HG03558 (cell line): ENCODE data around the gene RAP1A.
"Not testable (repeated sequence)": the region's sequence is repeated elsewhere in the genome, so short reads cannot be mapped to it uniquely, and the experiment has no call there.

Source experiments
- ATAC-seq: cut with Tn5 transposase; IDR thresholded peaks from one replicate; pipeline ENCODE4 v1.9.1; 2021; ENCODE audit warnings: moderate number of reproducible peaks; ENCODE audit not compliant: unreplicated experiment; ENCODE audit errors: extremely low read depth

Gene RAP1A

GRCh38 chr1:111658622-111659021 is 39.0 kb downstream of the RAP1A start:
- no peak for ATAC-seq

- ATAC-seq = no peak
Measured at GRCh38 chr1:111660204-111661150, 40.9 kb downstream of the RAP1A start.

DNA sequence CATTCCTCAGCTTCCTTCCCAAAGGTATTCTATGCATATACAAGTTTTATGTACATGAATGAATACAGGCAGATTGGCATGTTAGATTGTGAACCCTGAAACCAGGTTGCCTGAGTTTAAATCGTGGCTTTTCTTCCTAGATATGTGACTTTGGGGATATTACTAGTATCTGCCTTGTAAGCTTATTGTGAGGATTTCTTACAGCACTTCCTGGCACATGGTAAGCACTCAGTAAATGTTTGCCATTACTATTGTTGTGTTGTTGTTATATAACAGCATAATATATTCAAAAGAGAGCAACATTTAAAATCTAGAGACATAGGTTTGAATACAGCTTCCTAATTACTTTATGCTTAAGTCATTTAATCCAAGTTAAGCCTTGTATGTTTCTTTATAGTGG is 45.1 kb downstream of the RAP1A start:
- ATAC-seq = no peak

DNA sequence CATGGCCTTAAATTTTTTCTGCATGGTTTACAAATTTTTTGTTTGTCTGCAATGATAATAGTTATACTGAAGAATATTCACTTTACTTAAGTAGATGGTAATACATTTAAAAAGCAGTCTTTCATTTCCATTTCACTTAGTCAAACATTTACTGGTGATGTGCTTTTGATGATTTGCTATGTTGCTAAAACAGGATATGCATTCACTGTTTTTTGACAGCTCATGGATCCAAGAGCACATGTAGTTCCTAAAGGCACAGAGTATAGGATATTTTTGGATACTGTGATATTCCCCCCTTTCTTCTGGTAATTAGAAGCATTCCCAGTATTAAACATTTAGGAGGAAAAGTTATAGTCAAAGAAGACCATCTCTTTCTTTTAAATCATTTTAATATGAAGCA is 45.9 kb downstream of the RAP1A start:
- no peak for ATAC-seq

GRCh38 chr1:111666828-111667227 is 47.2 kb downstream of the RAP1A start:
- no peak for ATAC-seq

GRCh38 chr1:111669268-111669667 is 49.7 kb downstream of the RAP1A start:
- no peak for ATAC-seq

DNA sequence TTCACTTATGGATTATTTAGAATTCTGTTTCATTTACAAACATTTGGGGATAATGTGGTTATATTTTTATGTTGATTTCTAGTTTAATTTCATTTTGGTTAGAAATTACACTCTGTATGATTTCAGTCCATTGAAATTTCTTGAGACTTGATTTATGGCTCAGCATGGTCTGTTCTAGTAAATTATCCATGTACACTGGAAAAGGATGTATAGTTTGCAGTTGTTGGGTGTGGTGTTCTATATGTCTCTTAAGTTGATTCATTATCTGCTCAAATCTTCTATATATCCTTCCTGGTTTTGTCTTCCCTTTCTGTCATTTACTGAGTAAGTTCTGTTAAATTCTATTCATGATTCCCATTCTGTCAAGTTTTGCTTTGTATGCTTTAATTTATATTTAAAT is 52.3 kb downstream of the RAP1A start:
- no peak for ATAC-seq

DNA sequence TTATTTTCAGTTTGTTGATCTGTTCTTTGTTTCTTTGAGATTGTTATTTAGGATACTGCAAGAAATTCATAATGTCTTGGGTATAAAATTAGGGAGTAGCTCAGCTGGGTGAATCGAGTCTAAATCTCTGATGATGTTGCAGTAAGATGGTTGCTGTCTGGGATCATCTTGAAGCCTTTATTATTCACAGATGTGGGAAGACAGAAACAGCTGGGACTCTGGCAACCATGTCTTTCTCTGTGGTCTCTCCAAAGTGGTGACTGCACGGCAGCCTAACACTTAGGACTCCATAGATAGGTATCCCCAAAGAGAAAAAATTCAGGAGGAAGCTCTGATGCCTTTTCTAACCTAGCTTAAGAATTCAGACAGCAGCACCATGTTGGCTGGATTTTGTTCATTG is 52.7 kb downstream of the RAP1A start:
- ATAC-seq = no peak

- ATAC-seq = no peak
Measured at GRCh38 chr1:111677604-111678003, 58.0 kb downstream of the RAP1A start.

DNA sequence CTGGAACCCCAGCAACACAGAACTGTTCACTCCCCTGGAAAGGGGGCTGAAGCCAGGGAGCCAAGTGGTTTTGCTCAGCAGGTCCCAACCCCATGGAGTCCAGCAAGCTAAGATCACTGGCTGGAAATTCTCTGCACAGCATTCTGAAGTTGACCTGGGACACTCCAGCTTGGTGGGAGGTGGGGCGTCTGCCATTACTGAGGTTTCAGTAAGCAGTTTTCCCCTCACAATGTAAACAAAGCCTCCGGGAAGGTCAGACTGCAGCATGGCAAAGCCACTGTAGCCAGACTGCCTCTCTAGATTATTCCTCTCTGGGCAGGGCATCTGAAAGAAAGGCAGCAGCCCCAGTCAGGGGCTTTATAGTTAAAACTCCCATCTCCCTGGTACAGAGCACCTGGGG is 60.0 kb downstream of the RAP1A start:
- no peak for ATAC-seq

- ATAC-seq = not testable (repeated sequence)
Measured at GRCh38 chr1:111680212-111680800, 60.7 kb downstream of the RAP1A start.

GRCh38 chr1:111685293-111686153 is 65.9 kb downstream of the RAP1A start:
- not testable (repeated sequence) for ATAC-seq

GRCh38 chr1:111690306-111690617 is 70.7 kb downstream of the RAP1A start:
- no peak for ATAC-seq

DNA sequence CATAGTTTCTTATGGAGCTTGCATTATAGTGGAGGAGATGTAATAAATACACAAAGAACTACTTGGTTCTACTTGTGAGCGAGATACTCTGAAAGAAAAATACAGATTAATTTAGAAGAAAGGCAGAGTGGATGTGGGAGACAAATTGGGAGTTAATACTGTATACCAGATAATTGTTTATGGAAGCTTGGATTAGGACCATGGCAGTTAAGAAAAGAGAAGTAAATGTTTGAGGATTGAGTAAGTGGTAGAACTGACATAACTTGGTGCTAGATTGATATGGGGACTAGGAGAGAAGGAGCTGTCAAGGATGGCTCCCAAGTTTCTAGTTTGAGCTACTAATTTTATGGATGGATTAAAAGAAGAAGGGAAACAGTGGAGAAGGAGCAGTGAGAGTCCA is 72.3 kb downstream of the RAP1A start:
- ATAC-seq = no peak

GRCh38 chr1:111695801-111696200 is 76.2 kb downstream of the RAP1A start:
- no peak for ATAC-seq

GRCh38 chr1:111696330-111696729 is 76.7 kb downstream of the RAP1A start:
- ATAC-seq = no peak

DNA sequence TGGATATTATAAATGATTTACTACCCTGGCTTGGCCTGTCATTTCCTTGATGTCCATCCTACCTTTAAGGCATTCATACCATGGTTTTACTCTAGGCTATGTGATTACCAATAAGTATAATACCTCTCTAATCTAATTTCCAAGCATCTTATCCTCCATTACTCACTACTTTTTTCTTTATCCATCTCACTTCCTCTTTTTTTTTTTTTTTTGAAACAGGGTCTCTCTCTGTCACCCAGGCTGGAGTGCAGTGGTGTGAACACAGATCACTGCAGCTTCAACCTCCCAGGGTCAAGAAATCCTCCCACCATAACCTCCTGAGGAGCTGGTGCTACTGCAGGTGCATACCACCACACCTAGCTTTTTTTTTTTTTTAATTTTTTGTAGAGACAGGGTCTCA is 79.7 kb downstream of the RAP1A start:
- no peak for ATAC-seq

DNA sequence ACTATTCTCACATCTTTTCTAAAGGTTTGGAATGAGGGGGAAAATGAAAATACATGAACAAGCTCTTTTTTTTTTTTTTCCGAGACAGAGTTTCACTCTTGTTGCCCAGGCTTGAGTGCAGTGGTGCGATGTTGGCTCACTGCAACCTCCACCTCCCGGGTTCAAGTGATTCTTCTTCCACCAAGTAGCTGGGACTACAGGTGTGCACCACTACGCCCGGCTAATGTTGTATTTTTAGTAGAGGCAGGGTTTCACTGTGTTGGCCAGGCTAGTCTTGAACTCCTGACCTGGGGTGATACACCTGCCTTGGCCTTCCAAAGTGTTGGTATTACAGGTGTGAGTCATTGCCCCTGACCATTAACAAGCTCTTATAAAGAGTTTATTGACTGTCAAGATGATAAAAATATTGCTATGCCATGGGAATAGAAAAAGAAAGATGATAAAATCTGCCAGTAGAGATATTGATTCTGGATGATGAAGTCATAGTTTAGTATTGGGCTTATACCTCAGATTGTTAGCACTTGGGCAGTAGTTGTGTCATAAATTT is 83.0 kb downstream of the RAP1A start:
- ATAC-seq = no peak

- no peak for ATAC-seq
Measured at GRCh38 chr1:111704240-111704639, 84.7 kb downstream of the RAP1A start.

- ATAC-seq = no peak
Measured at GRCh38 chr1:111704776-111705175, 85.2 kb downstream of the RAP1A start.

DNA sequence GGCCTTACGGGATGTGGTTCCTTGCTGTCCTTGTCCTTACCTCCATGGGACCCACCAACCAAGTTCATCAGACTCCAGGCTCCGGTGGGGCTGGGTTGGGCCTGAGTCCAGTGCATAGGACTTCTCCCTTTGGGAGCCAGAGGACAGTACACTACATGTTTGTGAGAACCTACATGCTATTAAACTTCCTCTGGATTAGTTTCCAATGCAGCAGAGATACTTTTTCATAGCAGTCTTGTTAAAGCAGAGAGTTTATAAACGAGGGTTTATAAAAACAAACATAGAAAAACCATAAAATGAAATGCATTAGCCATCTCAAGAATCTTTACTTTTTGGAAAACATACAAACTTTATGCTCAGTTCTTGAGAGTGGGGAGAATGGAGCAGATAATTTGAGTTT is 86.3 kb downstream of the RAP1A start:
- ATAC-seq = no peak
